AG09319 (cell line): Measurements from ENCODE around the gene CTXN3.
"Not testable (repeated sequence)": the region's sequence is repeated elsewhere in the genome, so short reads cannot be mapped to it uniquely, and the experiment has no call there.

ENCODE experiments used
- DNase-seq: peaks from one replicate; pipeline ENCODE4 v3.0.0-alpha.2; 2010; ENCODE audit warnings: low read depth; ENCODE audit errors: extremely low read depth
- TF ChIP-seq, protein P1 (sequence below): IDR thresholded peaks from 2 replicates; pipeline ENCODE4 v1.5.1; 2011; ENCODE audit warnings: low read depth, mild to moderate bottlenecking, inconsistent platforms, low read length, moderate library complexity

The CTXN3 gene

DNA sequence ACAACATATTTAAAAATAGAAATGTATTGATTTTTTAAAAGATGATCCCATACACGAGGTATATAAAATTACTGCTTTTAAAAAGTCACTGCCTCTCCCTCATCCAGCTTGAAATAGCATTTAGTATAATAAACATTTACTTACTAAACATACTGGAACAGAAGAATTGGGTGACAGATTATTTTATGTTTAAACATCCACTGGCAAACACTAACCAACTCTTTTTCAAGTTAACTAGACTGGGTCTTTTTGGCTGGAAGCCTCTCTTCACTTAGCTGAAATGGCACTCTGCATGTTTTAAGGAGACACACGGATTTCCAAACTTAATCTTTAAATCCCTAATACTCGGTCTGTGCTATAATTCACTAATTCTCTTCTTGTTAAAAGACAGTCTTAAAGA lies 19.0 kb downstream of the CTXN3 start:
- TF ChIP-seq, protein P1, sequence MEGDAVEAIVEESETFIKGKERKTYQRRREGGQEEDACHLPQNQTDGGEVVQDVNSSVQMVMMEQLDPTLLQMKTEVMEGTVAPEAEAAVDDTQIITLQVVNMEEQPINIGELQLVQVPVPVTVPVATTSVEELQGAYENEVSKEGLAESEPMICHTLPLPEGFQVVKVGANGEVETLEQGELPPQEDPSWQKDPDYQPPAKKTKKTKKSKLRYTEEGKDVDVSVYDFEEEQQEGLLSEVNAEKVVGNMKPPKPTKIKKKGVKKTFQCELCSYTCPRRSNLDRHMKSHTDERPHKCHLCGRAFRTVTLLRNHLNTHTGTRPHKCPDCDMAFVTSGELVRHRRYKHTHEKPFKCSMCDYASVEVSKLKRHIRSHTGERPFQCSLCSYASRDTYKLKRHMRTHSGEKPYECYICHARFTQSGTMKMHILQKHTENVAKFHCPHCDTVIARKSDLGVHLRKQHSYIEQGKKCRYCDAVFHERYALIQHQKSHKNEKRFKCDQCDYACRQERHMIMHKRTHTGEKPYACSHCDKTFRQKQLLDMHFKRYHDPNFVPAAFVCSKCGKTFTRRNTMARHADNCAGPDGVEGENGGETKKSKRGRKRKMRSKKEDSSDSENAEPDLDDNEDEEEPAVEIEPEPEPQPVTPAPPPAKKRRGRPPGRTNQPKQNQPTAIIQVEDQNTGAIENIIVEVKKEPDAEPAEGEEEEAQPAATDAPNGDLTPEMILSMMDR, result no peak
- DNase-seq, result no peak

DNA sequence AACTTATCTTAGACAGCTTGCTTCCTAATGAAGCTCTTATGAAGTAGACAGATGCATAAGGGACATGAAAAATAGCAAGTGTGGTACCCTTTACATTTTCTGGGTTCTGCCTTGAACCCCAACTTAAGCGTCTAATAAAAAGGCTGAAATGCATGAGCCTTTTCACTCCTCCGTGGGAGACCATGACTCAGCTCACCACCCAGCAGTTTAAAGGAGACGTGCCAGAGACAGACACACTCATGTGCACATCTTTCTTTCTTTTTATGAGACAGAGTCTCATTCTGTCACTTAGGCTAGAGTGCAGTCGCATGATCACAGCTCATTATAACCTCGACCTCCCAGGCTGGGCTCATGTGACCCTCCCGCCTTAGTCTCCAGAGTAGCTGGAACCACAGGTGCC lies 22.3 kb downstream of the CTXN3 start:
- TF ChIP-seq, protein P1, result no peak
- no peak for DNase-seq

DNA sequence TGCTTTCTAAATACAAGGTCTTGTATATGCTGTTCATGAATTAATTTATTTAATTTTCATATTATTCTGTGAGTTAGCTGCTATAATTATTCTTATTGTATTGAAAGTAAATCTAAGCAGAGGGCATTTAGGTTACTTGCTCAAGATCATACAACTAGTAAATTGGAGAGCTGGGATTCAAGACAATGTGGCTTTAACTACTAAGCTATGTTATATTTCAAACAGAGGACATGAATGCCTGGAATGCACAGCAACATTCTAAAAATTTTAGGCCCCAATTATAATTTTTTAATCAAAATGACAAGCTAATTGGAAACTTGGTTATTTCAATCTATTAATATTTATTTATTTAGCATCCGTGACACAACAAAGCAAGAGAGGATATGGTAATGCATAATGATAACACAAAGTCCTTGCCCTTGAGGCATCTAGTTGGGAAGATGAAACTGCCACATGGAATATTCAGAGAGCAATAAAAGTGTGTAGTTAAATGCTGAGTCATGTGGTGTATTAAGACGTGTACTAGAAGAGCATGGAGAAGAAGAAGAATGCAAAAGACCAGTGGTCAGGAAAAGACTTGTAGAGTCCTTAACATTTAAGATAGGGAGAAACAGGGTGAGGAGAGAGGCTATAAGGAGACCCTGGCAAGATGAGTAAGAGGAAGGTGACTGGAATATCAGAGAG lies 24.4 kb downstream of the CTXN3 start:
- DNase-seq, result no peak
- TF ChIP-seq, protein P1, result no peak

DNA sequence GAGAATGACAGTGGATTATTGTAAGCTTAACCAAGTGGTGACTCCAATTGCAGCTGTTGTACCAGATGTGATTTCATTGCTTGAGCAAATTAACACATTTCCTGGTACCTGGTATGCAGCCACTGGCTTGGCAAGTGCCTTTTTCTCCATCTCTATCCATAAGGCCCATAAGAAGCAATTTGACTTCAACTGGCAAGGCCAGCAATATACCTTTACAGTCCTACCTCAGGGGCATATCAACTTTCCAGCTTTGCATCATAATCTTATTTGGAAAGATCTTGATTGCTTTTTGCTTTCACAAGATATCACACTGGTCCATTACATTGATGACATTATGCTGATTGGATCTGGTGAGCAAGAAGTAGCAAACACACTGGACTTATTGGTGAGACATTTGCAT lies 28.1 kb downstream of the CTXN3 start:
- DNase-seq, result not testable (repeated sequence)

DNA sequence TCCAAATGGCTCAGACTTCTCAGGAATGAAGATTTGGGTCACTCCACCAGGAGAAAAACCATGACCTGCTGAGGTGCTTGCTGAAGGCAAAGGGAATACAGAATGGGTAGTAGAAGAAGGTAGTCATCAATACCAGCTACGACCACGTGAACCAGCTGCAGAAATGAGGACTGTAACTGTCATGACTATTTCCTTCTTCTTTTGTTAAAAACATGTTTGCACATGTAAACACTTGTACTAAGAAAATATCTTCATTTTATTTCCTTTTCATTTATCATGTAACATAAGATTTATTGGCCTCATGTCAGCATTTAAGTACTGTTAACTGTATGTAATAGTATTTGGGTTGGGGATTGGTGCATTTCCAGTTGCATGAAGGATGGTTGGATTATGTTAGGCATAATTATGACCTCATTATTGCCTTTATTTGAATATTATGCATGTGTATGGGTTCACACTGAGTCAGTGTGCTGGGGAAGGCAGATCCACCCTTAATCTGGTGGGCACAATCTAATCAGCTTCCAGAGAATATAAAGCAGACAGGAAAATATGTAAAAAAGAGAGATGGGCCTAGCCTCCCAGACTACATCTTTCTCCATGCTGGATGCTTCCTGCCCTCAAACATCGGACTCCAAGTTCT lies 30.9 kb downstream of the CTXN3 start:
- not testable (repeated sequence) for DNase-seq

DNA sequence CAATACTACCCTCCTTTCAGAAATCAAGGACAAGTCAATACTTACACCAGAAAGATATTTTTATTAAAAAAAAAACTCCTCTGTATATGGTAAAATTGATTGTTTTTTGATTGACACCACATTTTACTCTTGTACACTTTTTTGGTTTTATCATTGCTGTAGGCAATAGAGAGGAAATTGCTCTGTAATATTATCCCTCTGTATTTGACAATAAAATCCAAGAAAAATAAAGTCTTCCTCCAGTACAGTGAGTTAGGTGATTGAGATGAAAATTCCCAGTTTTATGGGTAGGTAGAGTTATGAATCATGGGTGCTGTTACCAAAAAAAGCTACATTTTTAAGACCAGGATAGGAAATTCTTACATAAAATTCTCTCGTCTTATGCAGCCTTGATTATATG lies 31.7 kb downstream of the CTXN3 start:
- no peak for DNase-seq
- TF ChIP-seq, protein P1, result no peak

DNA sequence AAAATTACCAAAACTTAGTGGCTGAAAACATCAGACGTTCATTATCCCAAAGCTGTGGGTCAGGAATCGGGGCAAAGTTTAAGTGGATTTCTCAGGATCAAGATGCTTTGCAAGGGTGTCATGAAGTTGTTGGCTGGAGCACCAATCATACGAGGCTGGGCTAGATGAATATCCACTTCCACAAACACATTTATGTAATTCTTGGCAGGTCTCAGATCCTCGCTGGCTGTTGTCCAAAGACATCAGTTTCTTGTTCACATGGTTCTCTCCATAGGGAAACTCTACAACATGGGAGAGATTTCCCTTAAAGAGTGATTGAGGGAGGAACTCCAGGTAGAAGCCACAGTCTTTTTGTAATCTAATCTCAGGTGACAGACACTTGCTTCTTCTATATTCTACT lies 34.1 kb downstream of the CTXN3 start:
- DNase-seq, result no peak
- TF ChIP-seq, protein P1, result no peak

DNA sequence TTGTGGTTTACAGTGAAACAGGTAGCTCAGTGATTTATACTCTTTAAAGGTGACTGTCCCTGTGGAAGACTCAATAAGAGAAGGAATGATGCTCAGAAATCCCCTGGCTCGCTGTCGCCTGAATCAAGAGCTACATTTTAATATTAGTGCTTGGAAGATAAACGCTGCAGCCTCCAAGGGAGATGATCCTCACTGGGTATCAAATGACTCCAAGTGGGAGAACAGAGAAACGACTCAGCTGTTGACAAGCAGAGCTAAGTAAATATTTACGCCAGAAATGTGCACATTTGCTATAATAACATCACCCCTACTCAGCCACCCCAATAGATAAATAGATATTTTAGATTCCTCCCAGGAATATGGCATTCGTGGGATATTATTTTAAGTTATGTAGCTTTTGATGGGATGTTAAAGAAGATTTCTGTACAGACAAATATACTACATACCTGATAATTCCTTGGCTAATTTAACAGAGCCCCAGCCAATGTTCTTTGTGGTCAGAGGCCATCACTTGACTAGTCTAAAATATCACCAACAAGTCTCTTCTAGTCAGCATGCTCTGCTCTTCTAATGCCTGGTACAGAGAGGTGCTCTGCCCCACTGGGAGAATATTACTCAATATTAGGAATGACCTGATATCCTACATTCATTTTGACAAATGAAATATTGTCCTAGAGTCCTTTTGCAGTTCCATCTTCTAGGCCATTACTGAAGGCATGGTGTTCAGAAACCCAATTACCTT lies 36.0 kb downstream of the CTXN3 start:
- TF ChIP-seq, protein P1, result no peak
- DNase-seq, result no peak
